Spleen (tissue), 11 donors: ENCODE results near the gene RAD23B. TPM values are rescaled to one million over a fixed set of nuclear protein-coding genes. Genes with fewer than 3 reads are reported as not detected.
A peak's percentile ranks its signal among the peaks of the same experiment; 100 is the strongest.

Experiments
- DNase-seq: peaks from one replicate; pipeline ENCODE4 v3.0.0-alpha.2; 2020
- H3K27ac ChIP-seq, 8 donors: fragments of 200-600 bp; sonication (generic) in 7 of 8; 1 replicate in 4 of 8; 2 replicates in 4 of 8; pipeline versions ENCODE4 v1.5.0 to v1.8.0; 2016 to 2021; ENCODE audit warnings: inconsistent platforms in 4 of 8, mild to moderate bottlenecking in 4 of 8, moderate library complexity in 1 of 8
- H3K27me3 ChIP-seq, 7 donors: fragments of 200-600 bp; sonication (generic) in 6 of 7; replicated peaks in 1 of 7; 1 replicate in 4 of 7; 2 replicates in 3 of 7; pipeline versions ENCODE4 v1.5.0 to v1.8.0; 2016 to 2021; ENCODE audit warnings: inconsistent platforms in 3 of 7, mild to moderate bottlenecking in 1 of 7
- H3K36me3 ChIP-seq, 6 donors: fragments of 200-600 bp; sonication (generic) in 5 of 6; 1 replicate in 4 of 6; 2 replicates in 2 of 6; pipeline versions ENCODE4 v1.5.0 to v1.8.0; 2016 to 2021; ENCODE audit warnings: inconsistent platforms in 2 of 6
- H3K4me1 ChIP-seq, 6 donors: fragments of 200-600 bp; sonication (generic) in 5 of 6; 1 replicate in 3 of 6; 2 replicates in 3 of 6; pipeline versions ENCODE4 v1.5.0 to v1.8.0; 2016 to 2021; ENCODE audit warnings: inconsistent platforms in 3 of 6
- H3K4me3 ChIP-seq, 8 donors: fragments of 200-600 bp; sonication (generic) in 7 of 8; 1 replicate in 4 of 8; 2 replicates in 4 of 8; pipeline versions ENCODE4 v1.5.0 to v1.8.0; 2016 to 2021; ENCODE audit warnings: inconsistent platforms in 4 of 8, mild to moderate bottlenecking in 4 of 8, moderate library complexity in 2 of 8
- H3K9me3 ChIP-seq, 8 donors: fragments of 200-600 bp; sonication (generic) in 7 of 8; 1 replicate in 4 of 8; 2 replicates in 4 of 8; pipeline versions ENCODE4 v1.5.0 to v1.8.0; 2016 to 2021; ENCODE audit warnings: inconsistent platforms in 4 of 8
- CTCF ChIP-seq, 11 experiments: fragments of 200-600 bp in 7 of 11; fragments of 450-650 bp in 4 of 11; sonication (generic) in 4 of 11; IDR thresholded peaks in 8 of 11; conservative IDR thresholded peaks in 3 of 11; 1 replicate in 7 of 11; 2 replicates in 4 of 11; pipeline versions ENCODE4 v1.4.0 to v1.8.0; 2016 to 2021; ENCODE audit warnings: antibody characterized with exemption in 11 of 11, inconsistent platforms in 4 of 11, mild to moderate bottlenecking in 1 of 11
- POLR2A ChIP-seq, 3 donors: fragments of 450-650 bp; IDR thresholded peaks; one replicate each; pipeline ENCODE4 v1.5.1; 2017; ENCODE audit warnings: antibody characterized with exemption in 3 of 3, mild to moderate bottlenecking in 1 of 3
- POLR2AphosphoS5 ChIP-seq, 3 donors: sonication (generic); formaldehyde crosslinking; IDR thresholded peaks; one replicate each; pipeline ENCODE4 v1.5.1; 2017; ENCODE audit warnings: antibody characterized with exemption in 3 of 3
- WGBS, 5 donors: extraction: QIAGEN DNeasy Blood & Tissue Kit in 3 of 5; methylation state at CpG; one replicate each; pipeline versions ENCODE4 v1.1.5 to v1.1.7; 2013 to 2018; 5-methylcytosine and 5-hydroxymethylcytosine counted together
- intact Hi-C: fragments of 100-400 bp; cut with DNase I; formaldehyde crosslinking; loops from one replicate; pipeline ENCODE4 v1.15.0; 2023; ENCODE audit warnings: low total_unique reads
- polyA plus RNA-seq, 3 donors: library from polyadenylated mRNA; stranded (reverse); fragments of 200-250 nt; gene quantifications; one replicate each; pipeline ENCODE4 v1.2.1, GENCODE V29; 2013
- total RNA-seq, 7 donors: library from RNA; depleted of rRNA in 3 of 7; stranded (reverse); fragments of >200 nt in 3 of 7; fragmentation: NEBNext Ultra II Directional in 4 of 7; extraction: Animal tissue kit (Norgen Biotek cat#: 25700) in 4 of 7; gene quantifications; one replicate each; pipeline versions ENCODE4 v1.1.0 to v1.2.1, GENCODE V29; 2016 to 2021
- donor health status: healthy with polysubstance abuse.
- donor health status: DM: no; HTN: no; CAD: no; lungs with moderate emphysema.
- donor health status: DM: no; HTN: no; CAD: no.
- donor health status: Bipolar disorder and iron deficiency.
- donor health status: healthy.
- donor health status: DM: no; HTN: no; CAD: no.
- donor health status: DM: yes; HTN: yes; CAD: no.

The RAD23B gene
- total and polyA plus RNA-seq, 10 donors: 21.3 to 91.9 (median 64.5) TPM

GRCh38 chr9:107281922-107282667 is 984 bp upstream of the RAD23B start:
- peak overlapping the region; percentile 65 to 100 (median 100) for H3K27ac ChIP-seq
- DNase-seq: no peak
- WGBS, 5 donors: 25 to 29% (median 28%) methylated on average over 13 of the region's 13 CpGs
- TF ChIP-seq POLR2AphosphoS5 (IDR thresholded peaks at IDR 0.05): no peak
- no peak for TF ChIP-seq POLR2A (IDR thresholded peaks at IDR 0.05)
- TF ChIP-seq CTCF (IDR thresholded peaks at IDR 0.05 in 8 of 11, conservative IDR thresholded peaks at IDR 0.05 in 3 of 11): no peak
- peak overlapping the region; percentile 45 to 100 (median 95) for H3K4me3 ChIP-seq
- H3K9me3 ChIP-seq: no peaks in the 10 kb centered on the region
- H3K4me1 ChIP-seq: peaks cover 24 to 54% (median 45%) of the 10 kb centered on the region in 6 donors
- no peaks in the 10 kb centered on the region for H3K27me3 ChIP-seq
- intact Hi-C loops: loop anchor here (10.0 kb wide), 1 partner anchor 53 kb away; no protein-coding TSS in a partner anchor
- no peaks in the 10 kb centered on the region for H3K36me3 ChIP-seq

GRCh38 chr9:107283623-107284616 is 841 bp downstream of the RAD23B start:
- Histone ChIP-seq H3K9me3 (no peaks in the 10 kb centered on the region), H3K4me1 (peaks cover 35 to 72% (median 62%) of the 10 kb centered on the region in 6 donors), H3K4me3 (peak overlapping the region; percentile 73 to 100 (median 95)), H3K27ac (peak overlapping the region; percentile 90 to 100 (median 100)), H3K27me3 (no peaks in the 10 kb centered on the region), H3K36me3 (no peaks in the 10 kb centered on the region)
- TF ChIP-seq POLR2AphosphoS5 (IDR thresholded peaks at IDR 0.05): peak in 1 of 3 donors; percentile 23
- TF ChIP-seq POLR2A (IDR thresholded peaks at IDR 0.05): no peak
- TF ChIP-seq CTCF (IDR thresholded peaks at IDR 0.05 in 8 of 11, conservative IDR thresholded peaks at IDR 0.05 in 3 of 11): peak in 1 of 11 experiments; percentile 31
- WGBS, 5 donors: 0 to 1% (median 0%) methylated on average over 27 to 55 of the region's 55 CpGs
- intact Hi-C loops: loop anchor here (10.0 kb wide), 1 partner anchor 51 kb away; no protein-coding TSS in a partner anchor
- peak; percentile 95 for DNase-seq

- Histone ChIP-seq H3K9me3 (no peaks in the 10 kb centered on the region), H3K27ac (peak overlapping the region; percentile 23 to 100 (median 100)), H3K36me3 (no peaks in the 10 kb centered on the region), H3K4me3 (peak overlapping the region; percentile 73 to 100 (median 95)), H3K4me1 (peaks cover 35 to 80% (median 69%) of the 10 kb centered on the region in 6 donors), H3K27me3 (no peaks in the 10 kb centered on the region)
- intact Hi-C loops: loop anchor here (10.0 kb wide), 1 partner anchor 50 kb away; no protein-coding TSS in a partner anchor
- DNase-seq: no peak
- TF ChIP-seq POLR2A (IDR thresholded peaks at IDR 0.05): no peak
- no peak for TF ChIP-seq CTCF (IDR thresholded peaks at IDR 0.05 in 8 of 11, conservative IDR thresholded peaks at IDR 0.05 in 3 of 11)
- TF ChIP-seq POLR2AphosphoS5 (IDR thresholded peaks at IDR 0.05): no peak
- WGBS, 5 donors: 3 to 9% (median 7%) methylated on average over 6 of the region's 6 CpGs
These were observed 1.6 kb downstream of the RAD23B start for GRCh38 chr9:107284636-107285035.
